ENCODE data around the gene RHBDL2. TPM values are rescaled to one million over a fixed set of nuclear protein-coding genes. Genes with fewer than 3 reads are reported as not detected.
"Not testable (repeated sequence)": the region's sequence is repeated elsewhere in the genome, so short reads cannot be mapped to it uniquely, and the experiment has no call there.

RHBDL2 gene
- total RNA-seq, 1 donor from 2014 or later: not detected

DNA sequence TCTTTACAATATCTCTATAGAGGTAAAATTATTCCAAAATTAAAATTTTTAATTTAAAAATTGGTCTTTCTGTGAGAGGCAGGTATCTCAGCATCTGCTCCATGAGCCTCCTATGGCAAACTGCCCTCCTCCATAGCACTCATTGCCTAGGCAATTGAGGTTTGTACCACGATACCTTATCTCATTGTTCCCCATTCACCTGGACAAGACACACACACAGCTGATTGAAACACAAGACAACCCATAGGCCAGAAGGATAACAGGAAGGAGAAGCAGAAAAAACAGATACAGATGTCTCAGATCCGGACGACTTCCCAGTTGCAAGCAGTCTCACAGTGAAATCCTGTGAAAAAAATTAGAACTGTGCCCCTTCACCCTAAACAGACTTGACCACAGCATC, 24.3 kb downstream of the RHBDL2 start:
- TF ChIP-seq, protein P1, sequence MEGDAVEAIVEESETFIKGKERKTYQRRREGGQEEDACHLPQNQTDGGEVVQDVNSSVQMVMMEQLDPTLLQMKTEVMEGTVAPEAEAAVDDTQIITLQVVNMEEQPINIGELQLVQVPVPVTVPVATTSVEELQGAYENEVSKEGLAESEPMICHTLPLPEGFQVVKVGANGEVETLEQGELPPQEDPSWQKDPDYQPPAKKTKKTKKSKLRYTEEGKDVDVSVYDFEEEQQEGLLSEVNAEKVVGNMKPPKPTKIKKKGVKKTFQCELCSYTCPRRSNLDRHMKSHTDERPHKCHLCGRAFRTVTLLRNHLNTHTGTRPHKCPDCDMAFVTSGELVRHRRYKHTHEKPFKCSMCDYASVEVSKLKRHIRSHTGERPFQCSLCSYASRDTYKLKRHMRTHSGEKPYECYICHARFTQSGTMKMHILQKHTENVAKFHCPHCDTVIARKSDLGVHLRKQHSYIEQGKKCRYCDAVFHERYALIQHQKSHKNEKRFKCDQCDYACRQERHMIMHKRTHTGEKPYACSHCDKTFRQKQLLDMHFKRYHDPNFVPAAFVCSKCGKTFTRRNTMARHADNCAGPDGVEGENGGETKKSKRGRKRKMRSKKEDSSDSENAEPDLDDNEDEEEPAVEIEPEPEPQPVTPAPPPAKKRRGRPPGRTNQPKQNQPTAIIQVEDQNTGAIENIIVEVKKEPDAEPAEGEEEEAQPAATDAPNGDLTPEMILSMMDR (IDR thresholded peaks at IDR 0.05; ENCODE audit: borderline replicate concordance): no peak

DNA sequence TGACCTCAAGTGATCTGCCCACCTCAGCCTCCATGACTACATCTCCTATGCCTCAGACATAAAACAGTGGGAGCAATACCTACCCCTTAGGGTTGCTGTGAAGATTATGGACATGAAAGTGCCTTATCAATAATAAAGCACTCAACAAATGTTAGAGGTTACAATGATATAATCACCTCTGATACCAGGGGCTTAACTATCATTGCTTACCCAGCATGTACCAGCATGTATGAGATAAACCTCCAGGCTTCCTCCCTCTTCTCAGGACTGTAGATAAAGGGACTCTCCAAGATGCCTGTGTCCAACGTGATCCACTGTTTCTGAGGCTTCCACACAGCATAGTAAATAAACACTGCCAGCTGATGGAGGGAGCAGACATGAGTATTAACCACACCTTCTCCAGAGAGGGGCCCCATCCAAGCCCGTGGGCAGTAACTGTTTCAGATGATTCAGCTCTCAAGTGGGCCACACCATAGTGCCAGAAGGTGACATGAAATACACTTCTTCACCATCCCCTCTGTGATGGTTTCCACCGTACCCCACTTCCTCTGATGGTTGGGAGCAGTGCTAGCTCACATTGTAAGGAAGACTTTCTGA, 26.2 kb downstream of the RHBDL2 start:
- Histone ChIP-seq H3K27me3 (ENCODE audit: low read depth) (no peaks in the 10 kb centered on the region), H3K4me1 (no peaks in the 10 kb centered on the region), H3K9me3 (replicated peaks) (no peaks in the 10 kb centered on the region), H3K36me3 (peaks cover 6% of the 10 kb centered on the region), H3K27ac (replicated peaks) (no peak overlapping the region), H3K4me3 (no peak overlapping the region)
- TF ChIP-seq, protein P1 (IDR thresholded peaks at IDR 0.05; ENCODE audit: borderline replicate concordance): no peak
- intact Hi-C loops (cut with micrococcal nuclease): no loop called here
- DNase-seq: no peak

More for the DNA sequence above, 24.3 kb downstream of the RHBDL2 start:
- H3K27me3 ChIP-seq (ENCODE audit: low read depth): no peaks in the 10 kb centered on the region
- no peaks in the 10 kb centered on the region for H3K9me3 ChIP-seq (replicated peaks)
- H3K4me1 ChIP-seq: no peaks in the 10 kb centered on the region
- H3K4me3 ChIP-seq: no peak overlapping the region
- no peak for DNase-seq
- no peak overlapping the region for H3K27ac ChIP-seq (replicated peaks)
- intact Hi-C loops (cut with micrococcal nuclease): no loop called here
- peaks cover 6% of the 10 kb centered on the region for H3K36me3 ChIP-seq

DNA sequence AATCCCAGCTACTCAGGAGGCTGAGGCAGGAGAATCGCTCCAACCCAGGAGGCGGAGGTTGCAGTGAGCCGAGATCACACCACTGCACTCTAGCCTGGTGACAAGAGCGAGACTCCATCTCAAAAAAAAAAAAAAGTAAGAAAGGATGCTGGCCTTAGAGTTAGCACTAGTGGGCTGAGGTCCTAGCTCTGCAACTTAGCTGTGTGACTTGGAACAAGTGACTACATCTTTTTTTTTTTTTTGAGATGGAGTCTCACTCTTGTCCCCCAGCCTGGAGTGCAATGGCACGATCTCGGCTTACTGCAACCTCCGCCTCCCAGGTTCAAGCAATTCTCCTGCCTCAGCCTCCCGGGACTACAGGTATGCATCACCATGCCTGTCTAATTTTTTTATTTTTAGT, 26.7 kb downstream of the RHBDL2 start:
- H3K36me3 ChIP-seq; H3K4me3 ChIP-seq; H3K9me3 ChIP-seq (replicated peaks); H3K27ac ChIP-seq (replicated peaks); H3K4me1 ChIP-seq; H3K27me3 ChIP-seq (ENCODE audit: low read depth); DNase-seq; intact Hi-C loops (cut with micrococcal nuclease): not testable (repeated sequence)

DNA sequence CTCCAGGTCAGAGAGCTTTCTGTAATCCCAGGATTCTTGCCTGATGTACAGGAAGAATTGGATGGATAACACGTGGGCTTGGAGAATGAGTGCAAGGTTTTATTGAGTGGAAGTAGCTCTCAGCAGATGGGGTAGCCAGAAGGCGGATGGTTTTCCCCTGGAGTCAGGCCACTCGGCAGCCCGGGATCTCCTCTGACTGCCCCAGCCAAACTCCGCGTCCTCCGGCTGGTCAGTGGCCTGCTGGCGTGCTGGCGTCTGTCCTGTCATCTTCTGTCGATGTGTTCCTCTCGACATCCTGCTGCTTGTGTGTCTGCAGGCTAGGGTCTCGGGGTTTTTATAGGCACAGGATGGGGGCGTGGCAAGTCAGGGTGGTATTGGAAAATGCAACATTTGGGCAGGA, 32.8 kb downstream of the RHBDL2 start:
- Histone ChIP-seq H3K4me1 (no peaks in the 10 kb centered on the region), H3K27me3 (ENCODE audit: low read depth) (no peaks in the 10 kb centered on the region), H3K9me3 (replicated peaks) (peaks cover 19% of the 10 kb centered on the region), H3K27ac (replicated peaks) (no peak overlapping the region), H3K36me3 (no peaks in the 10 kb centered on the region), H3K4me3 (no peak overlapping the region)
- intact Hi-C loops (cut with micrococcal nuclease): no loop called here
- TF ChIP-seq, protein P1 (IDR thresholded peaks at IDR 0.05; ENCODE audit: borderline replicate concordance): no peak
- no peak for DNase-seq

DNA sequence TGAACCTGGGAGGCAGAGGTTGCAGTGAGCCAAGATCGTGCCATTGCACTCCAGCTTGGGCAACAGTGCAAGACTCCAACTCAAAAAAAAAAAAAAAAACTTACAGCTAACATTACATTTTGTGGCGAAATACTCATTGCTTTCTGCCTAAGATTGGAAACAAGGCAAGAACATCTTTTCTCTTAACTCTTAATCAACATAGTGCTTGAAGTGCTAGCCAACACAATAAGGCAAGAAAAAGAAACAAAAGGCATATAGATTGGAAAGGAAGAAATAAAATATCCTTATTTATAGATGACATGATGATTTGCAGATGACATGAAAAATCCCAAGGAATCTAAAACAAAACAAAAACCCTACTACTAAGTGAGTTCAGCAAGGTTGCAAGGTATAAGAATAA, 35.6 kb downstream of the RHBDL2 start:
- no peaks in the 10 kb centered on the region for H3K36me3 ChIP-seq
- TF ChIP-seq, protein P1 (IDR thresholded peaks at IDR 0.05; ENCODE audit: borderline replicate concordance): no peak
- no peaks in the 10 kb centered on the region for H3K27me3 ChIP-seq (ENCODE audit: low read depth)
- H3K4me1 ChIP-seq: no peaks in the 10 kb centered on the region
- no peak overlapping the region for H3K27ac ChIP-seq (replicated peaks)
- H3K9me3 ChIP-seq (replicated peaks): peaks cover 19% of the 10 kb centered on the region
- no peak for DNase-seq
- no peak overlapping the region for H3K4me3 ChIP-seq
- intact Hi-C loops (cut with micrococcal nuclease): no loop called here

DNA sequence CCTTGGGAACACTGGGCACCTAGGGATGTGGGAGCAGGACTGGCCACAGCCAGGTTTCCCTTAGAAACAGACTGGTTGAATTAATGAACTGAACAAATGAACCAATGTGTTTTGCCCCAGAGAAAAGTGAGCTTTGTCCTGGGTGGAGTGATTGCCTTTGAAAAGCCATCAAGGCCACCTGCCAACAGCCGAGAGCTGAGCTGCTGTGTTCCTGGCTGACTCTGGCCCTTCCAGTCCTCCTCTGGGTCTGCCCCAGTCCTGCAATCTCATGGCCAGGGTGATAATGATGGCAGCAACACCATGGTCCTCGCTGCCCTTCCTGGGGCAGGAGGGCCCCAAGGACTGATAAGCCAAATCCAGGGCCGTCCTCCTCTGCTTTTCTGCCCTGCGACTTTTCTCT, 42.1 kb downstream of the RHBDL2 start:
- no peak overlapping the region for H3K27ac ChIP-seq (replicated peaks)
- no peak for DNase-seq
- intact Hi-C loops (cut with micrococcal nuclease): no loop called here
- H3K36me3 ChIP-seq: no peaks in the 10 kb centered on the region
- H3K9me3 ChIP-seq (replicated peaks): no peaks in the 10 kb centered on the region
- peaks cover 11% of the 10 kb centered on the region for H3K4me1 ChIP-seq
- H3K27me3 ChIP-seq (ENCODE audit: low read depth): no peaks in the 10 kb centered on the region
- no peak overlapping the region for H3K4me3 ChIP-seq
- TF ChIP-seq, protein P1 (IDR thresholded peaks at IDR 0.05; ENCODE audit: borderline replicate concordance): no peak

Measured in left ventricle myocardium inferior (tissue), 1 donor.